D721Med (cell line): ENCODE data around the gene FBRSL1.
"Not testable (repeated sequence)": the region's sequence is repeated elsewhere in the genome, so short reads cannot be mapped to it uniquely, and the experiment has no call there.

Experiments used
- DNase-seq: peaks from one replicate; pipeline ENCODE4 v3.0.0; 2011; ENCODE audit warnings: low spot score; ENCODE audit not compliant: insufficient read length
- FAIRE-seq: peaks from 2 replicates; lab custom pipeline; 2011; peaks lifted over from hg19 to GRCh38; lab: Jason Lieb, UNC
- TF ChIP-seq, protein P1 (sequence below): IDR thresholded peaks from 2 replicates; pipeline ENCODE4 v1.5.1; 2012; ENCODE audit warnings: mild to moderate bottlenecking, control low read depth; ENCODE audit not compliant: insufficient read depth; ENCODE audit errors: missing control alignments

FBRSL1 gene

DNA sequence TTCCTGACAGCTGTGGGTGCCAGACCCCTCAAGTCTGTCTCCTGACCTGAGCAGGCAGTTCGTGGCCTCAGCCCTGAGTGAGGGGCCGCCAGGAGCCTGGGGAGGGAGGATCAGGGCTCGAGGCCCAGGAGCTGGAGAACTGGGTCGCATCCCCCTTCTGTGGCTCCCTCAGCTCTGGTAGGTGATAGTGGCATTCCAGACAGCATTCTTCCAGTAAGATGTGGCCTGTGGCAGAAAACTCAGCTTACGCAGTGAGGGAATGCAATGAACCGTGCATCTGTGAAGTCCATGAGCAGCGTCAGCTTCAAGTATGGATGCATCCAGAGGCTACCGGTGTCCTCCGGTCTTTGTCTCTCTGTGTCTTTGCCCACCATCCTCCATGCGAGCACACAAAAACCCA is 28.4 kb upstream of the FBRSL1 start:
- DNase-seq (no peak), FAIRE-seq (no peak)
- TF ChIP-seq, protein P1, sequence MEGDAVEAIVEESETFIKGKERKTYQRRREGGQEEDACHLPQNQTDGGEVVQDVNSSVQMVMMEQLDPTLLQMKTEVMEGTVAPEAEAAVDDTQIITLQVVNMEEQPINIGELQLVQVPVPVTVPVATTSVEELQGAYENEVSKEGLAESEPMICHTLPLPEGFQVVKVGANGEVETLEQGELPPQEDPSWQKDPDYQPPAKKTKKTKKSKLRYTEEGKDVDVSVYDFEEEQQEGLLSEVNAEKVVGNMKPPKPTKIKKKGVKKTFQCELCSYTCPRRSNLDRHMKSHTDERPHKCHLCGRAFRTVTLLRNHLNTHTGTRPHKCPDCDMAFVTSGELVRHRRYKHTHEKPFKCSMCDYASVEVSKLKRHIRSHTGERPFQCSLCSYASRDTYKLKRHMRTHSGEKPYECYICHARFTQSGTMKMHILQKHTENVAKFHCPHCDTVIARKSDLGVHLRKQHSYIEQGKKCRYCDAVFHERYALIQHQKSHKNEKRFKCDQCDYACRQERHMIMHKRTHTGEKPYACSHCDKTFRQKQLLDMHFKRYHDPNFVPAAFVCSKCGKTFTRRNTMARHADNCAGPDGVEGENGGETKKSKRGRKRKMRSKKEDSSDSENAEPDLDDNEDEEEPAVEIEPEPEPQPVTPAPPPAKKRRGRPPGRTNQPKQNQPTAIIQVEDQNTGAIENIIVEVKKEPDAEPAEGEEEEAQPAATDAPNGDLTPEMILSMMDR: no peak

DNA sequence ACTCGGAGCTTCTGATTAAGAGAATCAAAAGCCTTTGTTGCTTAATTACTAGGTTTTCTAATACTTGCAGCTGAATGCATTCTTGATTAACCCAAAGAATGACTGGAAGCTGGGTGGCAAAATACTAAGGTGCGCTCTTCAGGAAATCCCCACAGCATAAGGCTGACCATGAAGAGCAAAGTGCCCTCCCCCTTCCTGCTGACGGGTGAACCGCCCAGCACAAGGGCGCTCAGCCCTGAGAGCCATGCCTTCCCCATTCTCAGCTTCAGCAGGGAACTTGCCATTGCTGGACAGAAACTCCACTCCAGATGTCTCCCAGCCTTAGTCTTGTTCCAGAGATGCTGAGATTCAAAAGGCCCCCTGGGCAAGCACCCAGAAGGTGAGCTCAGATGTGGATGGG is 27.2 kb upstream of the FBRSL1 start:
- FAIRE-seq (no peak), DNase-seq (no peak)
- TF ChIP-seq, protein P1: no peak

DNA sequence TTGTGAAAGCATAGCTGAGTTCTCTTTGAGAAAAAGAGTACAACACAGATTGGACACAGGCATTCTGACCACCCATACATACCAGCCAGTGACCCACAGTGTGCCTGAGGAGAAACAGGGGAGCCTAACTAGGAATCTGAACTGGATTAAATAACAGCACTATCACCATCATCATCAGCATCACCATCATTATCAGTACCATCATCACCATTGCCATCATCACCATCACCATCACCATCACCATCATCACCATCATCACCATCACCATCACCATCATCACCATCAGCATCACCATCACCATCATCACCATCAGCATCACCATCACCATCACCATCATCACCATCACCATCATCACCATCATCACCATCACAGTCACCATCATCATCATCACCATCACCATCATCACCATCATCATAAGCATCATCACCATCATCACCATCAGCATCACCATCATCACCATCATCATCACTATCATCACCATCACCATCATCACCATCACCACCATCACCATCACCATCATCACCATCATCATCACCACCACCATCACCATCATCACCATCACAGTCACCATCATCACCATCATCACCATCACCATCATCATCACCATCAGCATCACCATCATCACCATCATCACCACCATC is 26.5 kb upstream of the FBRSL1 start:
- peak; percentile 35 for FAIRE-seq
- DNase-seq: not testable (repeated sequence)

DNA sequence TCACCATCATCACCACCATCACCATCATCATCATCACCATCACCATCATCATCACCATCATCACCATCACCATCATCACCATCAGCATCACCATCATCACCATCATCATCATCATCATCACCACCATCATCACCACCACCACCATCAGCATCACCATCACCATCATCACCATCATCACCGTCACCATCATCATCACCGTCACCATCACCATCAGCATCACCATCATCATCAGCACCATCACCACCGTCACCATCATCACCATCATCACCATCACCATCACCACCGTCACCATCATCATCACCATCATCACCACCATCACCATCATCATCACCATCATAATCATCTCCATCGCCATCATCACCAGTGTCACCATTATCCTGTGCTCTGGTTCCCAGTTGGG is 25.6 kb upstream of the FBRSL1 start:
- peak; percentile 29 for FAIRE-seq
- DNase-seq: not testable (repeated sequence)

DNA sequence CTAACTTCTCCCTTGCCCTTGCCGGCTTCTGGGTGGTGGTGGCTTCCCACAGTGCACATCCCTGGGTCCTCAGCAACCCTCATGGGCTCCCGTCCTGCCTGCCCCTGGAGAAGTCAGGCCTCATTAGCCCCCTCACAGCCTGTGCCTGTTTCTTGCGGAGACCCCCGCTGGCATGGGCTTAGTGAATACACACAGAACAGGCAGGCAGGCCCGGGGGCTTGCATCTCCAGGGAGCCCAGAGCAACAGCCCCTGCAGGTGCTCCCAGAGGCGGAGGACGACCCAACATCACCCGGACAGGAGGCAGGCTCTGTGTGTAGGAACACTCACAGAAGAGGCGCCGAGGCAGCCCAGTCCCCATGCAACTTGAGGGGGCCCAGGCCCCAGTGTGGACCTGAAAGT is 25.1 kb upstream of the FBRSL1 start:
- TF ChIP-seq, protein P1: no peak
- DNase-seq: no peak
- FAIRE-seq: no peak

- peak; percentile 97 for DNase-seq
- FAIRE-seq: peak; percentile 35
- TF ChIP-seq, protein P1: no peak
These were observed 24.4 kb upstream of the FBRSL1 start for GRCh38 chr12:132465269-132466190.

DNA sequence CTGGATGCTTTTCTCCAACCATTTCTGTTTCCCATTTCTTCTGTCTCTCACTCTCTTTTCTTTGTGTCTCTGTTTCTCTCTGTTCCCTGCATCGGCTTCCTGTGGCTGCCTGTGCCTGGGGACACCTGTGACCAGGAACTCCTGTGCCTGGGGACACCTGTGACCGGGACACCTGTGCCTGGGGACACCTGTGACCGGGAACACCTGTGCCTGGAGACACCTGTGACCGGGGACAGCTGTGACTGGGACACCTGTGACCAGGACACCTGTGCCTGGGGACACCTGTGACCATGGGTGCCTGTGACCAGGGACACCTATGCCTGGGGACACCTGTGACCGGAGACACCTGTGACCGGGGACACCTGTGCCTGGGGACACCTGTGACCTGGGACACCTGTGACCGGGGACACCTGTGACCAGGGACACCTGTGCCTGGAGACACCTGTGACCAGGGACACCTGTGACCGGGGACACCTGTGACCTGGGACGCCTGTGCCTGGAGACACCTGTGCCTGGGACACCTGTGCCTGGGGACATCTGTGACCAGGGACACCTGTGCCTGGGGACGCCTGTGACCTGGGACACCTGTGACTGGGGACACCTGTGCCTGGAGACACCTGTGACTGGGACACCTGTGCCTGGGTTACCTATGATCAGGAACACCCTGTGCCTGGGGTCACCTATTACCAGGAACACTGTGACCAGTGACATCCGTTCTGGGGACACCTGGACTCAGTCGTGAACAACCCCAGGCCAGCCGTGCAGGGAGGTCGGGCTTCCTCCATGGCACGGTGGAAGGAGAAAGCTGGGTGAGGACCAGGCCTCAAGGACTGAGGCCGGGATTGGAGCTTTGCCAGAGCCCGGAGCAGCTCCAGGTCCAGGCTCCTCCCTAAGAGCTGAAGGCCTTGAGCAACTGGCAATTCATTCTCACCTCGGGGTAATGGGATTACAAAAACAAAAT is 23.4 kb upstream of the FBRSL1 start:
- no peak for DNase-seq

More for the DNA sequence above, 23.4 kb upstream of the FBRSL1 start:
- FAIRE-seq: no peak
- TF ChIP-seq, protein P1: no peak
